Measurements from ENCODE around the gene GAB3. TPM values are rescaled to one million over a fixed set of nuclear protein-coding genes. Genes with fewer than 3 reads are reported as not detected.

Gene GAB3
- total RNA-seq, 1 donor from 2014 or later, result 1.7 TPM

DNA sequence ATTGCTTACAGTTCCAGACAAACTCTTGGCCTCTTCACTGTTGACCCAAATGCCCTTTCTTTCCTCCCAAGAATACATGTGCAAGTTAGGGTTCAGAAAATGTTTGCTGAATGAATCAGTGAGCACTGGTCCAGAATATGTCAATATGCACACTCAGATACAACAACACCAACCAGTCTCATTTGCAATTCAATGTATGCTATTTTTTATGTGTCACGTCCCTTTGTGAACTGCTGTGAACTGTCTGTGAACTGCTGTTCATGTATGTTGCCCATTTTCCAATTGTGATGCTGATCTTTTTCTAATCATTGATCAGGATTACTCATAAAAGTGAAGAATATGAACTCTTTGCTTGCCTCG, 17.8 kb downstream of the GAB3 start:
- Histone ChIP-seq H2AFZ (ENCODE audit: low read depth, low read length) (no peak overlapping the region), H3K36me3 (ENCODE audit: insufficient read depth, low read length) (no peaks in the 10 kb centered on the region), H3K4me1 (ENCODE audit: insufficient read depth, low read length) (peaks cover 79% of the 10 kb centered on the region), H3K4me2 (ENCODE audit: low read length) (peak overlapping the region; percentile 61), H3K27ac (ENCODE audit: low read depth, low read length) (peak overlapping the region; percentile 71), H4K20me1 (ENCODE audit: insufficient read depth, low read length) (no peaks in the 10 kb centered on the region), H3K27me3 (ENCODE audit: insufficient read depth, low read length) (no peaks in the 10 kb centered on the region), H3K9ac (ENCODE audit: low read length) (peak overlapping the region; percentile 26), H3K79me2 (ENCODE audit: insufficient read depth, low read length) (no peaks in the 10 kb centered on the region), H3K9me3 (ENCODE audit: insufficient read depth, low read depth, low read length) (no peaks in the 10 kb centered on the region), H3K4me3 (ENCODE audit: insufficient read depth, low read depth, low read length) (no peak overlapping the region)
- no peak for FAIRE-seq
- TF ChIP-seq EZH2 (IDR thresholded peaks at IDR 0.05; ENCODE audit: insufficient read depth, low read length), result no peak
- TF ChIP-seq, protein P1, sequence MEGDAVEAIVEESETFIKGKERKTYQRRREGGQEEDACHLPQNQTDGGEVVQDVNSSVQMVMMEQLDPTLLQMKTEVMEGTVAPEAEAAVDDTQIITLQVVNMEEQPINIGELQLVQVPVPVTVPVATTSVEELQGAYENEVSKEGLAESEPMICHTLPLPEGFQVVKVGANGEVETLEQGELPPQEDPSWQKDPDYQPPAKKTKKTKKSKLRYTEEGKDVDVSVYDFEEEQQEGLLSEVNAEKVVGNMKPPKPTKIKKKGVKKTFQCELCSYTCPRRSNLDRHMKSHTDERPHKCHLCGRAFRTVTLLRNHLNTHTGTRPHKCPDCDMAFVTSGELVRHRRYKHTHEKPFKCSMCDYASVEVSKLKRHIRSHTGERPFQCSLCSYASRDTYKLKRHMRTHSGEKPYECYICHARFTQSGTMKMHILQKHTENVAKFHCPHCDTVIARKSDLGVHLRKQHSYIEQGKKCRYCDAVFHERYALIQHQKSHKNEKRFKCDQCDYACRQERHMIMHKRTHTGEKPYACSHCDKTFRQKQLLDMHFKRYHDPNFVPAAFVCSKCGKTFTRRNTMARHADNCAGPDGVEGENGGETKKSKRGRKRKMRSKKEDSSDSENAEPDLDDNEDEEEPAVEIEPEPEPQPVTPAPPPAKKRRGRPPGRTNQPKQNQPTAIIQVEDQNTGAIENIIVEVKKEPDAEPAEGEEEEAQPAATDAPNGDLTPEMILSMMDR (IDR thresholded peaks at IDR 0.05; ENCODE audit: insufficient read depth, low read depth, low read length), result no peak
- DNase-seq (ENCODE audit: low read depth), result no peak
- Mint-ChIP-seq H3K4me3 (ENCODE audit: unreplicated experiment) (no peak overlapping the region), H3K4me1 (ENCODE audit: low read depth, unreplicated experiment) (peaks cover 72% of the 10 kb centered on the region), H3K27me3 (ENCODE audit: low read depth, unreplicated experiment) (no peaks in the 10 kb centered on the region), H3K36me3 (ENCODE audit: low read depth, unreplicated experiment) (no peaks in the 10 kb centered on the region), H3K27ac (ENCODE audit: unreplicated experiment) (peak overlapping the region; percentile 77), H3K9me3 (ENCODE audit: unreplicated experiment) (no peaks in the 10 kb centered on the region)

DNA sequence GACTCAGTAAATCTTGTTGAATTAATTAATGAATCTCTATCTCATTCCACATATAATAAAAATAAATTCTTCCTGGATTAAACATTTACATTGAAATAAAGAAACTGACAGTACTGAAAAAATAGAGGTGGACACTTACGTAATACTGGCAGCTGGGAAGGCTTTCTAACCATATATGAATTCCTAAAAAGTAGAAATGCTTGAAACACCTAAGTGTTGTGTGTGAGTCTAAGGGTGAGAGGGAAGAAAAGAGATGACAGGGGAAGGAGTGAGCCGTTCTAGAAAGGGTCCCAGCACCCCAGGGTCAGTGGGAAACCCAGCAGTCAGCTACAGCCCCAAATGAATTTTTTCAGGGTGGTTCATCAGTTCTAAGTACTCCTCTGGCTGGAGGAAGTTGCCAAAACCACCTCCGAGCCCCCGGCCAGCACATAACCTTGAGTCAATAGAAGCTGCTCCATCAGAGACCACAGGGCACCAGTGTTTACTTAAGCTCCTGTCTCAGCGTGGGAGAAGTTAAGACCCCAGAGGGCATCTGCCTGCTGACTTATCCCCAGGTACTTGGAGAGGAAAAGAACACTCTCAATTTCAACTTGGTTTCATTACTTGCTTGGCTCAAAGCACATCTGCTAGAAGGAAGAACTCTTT, 18.3 kb downstream of the GAB3 start:
- H3K27me3 ChIP-seq (ENCODE audit: insufficient read depth, low read length), result no peaks in the 10 kb centered on the region
- H3K4me3 ChIP-seq (ENCODE audit: insufficient read depth, low read depth, low read length), result no peak overlapping the region
- peak overlapping the region; percentile 26 for H3K9ac ChIP-seq (ENCODE audit: low read length)
- H3K4me3 Mint-ChIP-seq (ENCODE audit: unreplicated experiment), result no peak overlapping the region
- peaks cover 76% of the 10 kb centered on the region for H3K4me1 Mint-ChIP-seq (ENCODE audit: low read depth, unreplicated experiment)
- H2AFZ ChIP-seq (ENCODE audit: low read depth, low read length), result no peak overlapping the region
- H3K4me2 ChIP-seq (ENCODE audit: low read length), result peak overlapping the region; percentile 61
- TF ChIP-seq EZH2 (IDR thresholded peaks at IDR 0.05; ENCODE audit: insufficient read depth, low read length), result no peak
- TF ChIP-seq, protein P1 (IDR thresholded peaks at IDR 0.05; ENCODE audit: insufficient read depth, low read depth, low read length), result no peak
- H3K9me3 Mint-ChIP-seq (ENCODE audit: unreplicated experiment), result no peaks in the 10 kb centered on the region
- FAIRE-seq (no peak), DNase-seq (ENCODE audit: low read depth) (peak; percentile 81)
- peak overlapping the region; percentile 77 for H3K27ac Mint-ChIP-seq (ENCODE audit: unreplicated experiment)
- H3K36me3 Mint-ChIP-seq (ENCODE audit: low read depth, unreplicated experiment), result no peaks in the 10 kb centered on the region
- H3K4me1 ChIP-seq (ENCODE audit: insufficient read depth, low read length), result peaks cover 79% of the 10 kb centered on the region
- no peaks in the 10 kb centered on the region for H3K27me3 Mint-ChIP-seq (ENCODE audit: low read depth, unreplicated experiment)
- no peaks in the 10 kb centered on the region for H3K36me3 ChIP-seq (ENCODE audit: insufficient read depth, low read length)
- no peaks in the 10 kb centered on the region for H3K79me2 ChIP-seq (ENCODE audit: insufficient read depth, low read length)
- H3K27ac ChIP-seq (ENCODE audit: low read depth, low read length), result peak overlapping the region; percentile 71
- no peaks in the 10 kb centered on the region for H4K20me1 ChIP-seq (ENCODE audit: insufficient read depth, low read length)
- no peaks in the 10 kb centered on the region for H3K9me3 ChIP-seq (ENCODE audit: insufficient read depth, low read depth, low read length)

DNA sequence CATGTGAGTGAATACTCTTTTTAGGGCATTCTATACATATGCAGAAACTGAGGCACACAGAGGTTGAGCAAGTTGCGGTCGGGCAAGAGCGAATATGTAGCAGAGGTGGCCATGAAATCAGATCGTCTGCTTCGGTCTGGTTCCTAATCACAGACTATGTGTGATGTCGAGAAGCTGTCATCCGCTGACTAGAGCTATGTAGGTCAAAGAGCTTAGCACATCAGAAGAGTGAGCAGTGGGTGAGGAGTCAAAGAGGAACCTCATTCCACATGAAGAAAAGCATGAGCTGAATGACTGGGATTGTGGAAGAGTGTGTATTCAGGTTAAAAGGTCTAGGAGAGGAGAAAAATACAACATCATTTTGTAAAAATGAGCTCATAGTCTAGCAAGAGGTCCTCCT, 19.0 kb downstream of the GAB3 start:
- no peaks in the 10 kb centered on the region for H3K36me3 Mint-ChIP-seq (ENCODE audit: low read depth, unreplicated experiment)
- TF ChIP-seq, protein P1 (IDR thresholded peaks at IDR 0.05; ENCODE audit: insufficient read depth, low read depth, low read length), result no peak
- no peak for TF ChIP-seq EZH2 (IDR thresholded peaks at IDR 0.05; ENCODE audit: insufficient read depth, low read length)
- Histone ChIP-seq H3K4me2 (ENCODE audit: low read length) (peak overlapping the region; percentile 2), H3K4me1 (ENCODE audit: insufficient read depth, low read length) (peaks cover 76% of the 10 kb centered on the region), H3K27me3 (ENCODE audit: insufficient read depth, low read length) (no peaks in the 10 kb centered on the region), H3K9ac (ENCODE audit: low read length) (no peak overlapping the region), H3K79me2 (ENCODE audit: insufficient read depth, low read length) (no peaks in the 10 kb centered on the region), H3K27ac (ENCODE audit: low read depth, low read length) (peak overlapping the region; percentile 71), H3K9me3 (ENCODE audit: insufficient read depth, low read depth, low read length) (no peaks in the 10 kb centered on the region), H4K20me1 (ENCODE audit: insufficient read depth, low read length) (no peaks in the 10 kb centered on the region), H2AFZ (ENCODE audit: low read depth, low read length) (no peak overlapping the region), H3K4me3 (ENCODE audit: insufficient read depth, low read depth, low read length) (no peak overlapping the region), H3K36me3 (ENCODE audit: insufficient read depth, low read length) (no peaks in the 10 kb centered on the region)
- no peaks in the 10 kb centered on the region for H3K27me3 Mint-ChIP-seq (ENCODE audit: low read depth, unreplicated experiment)
- peak overlapping the region; percentile 85 for H3K27ac Mint-ChIP-seq (ENCODE audit: unreplicated experiment)
- DNase-seq (ENCODE audit: low read depth) (no peak), FAIRE-seq (peak; percentile 5)
- H3K4me1 Mint-ChIP-seq (ENCODE audit: low read depth, unreplicated experiment), result peaks cover 76% of the 10 kb centered on the region
- no peaks in the 10 kb centered on the region for H3K9me3 Mint-ChIP-seq (ENCODE audit: unreplicated experiment)
- H3K4me3 Mint-ChIP-seq (ENCODE audit: unreplicated experiment), result no peak overlapping the region

Measured in astrocyte (in vitro differentiated cells and primary cell).